ENCODE measurements around the gene C1orf56. TPM values are rescaled to one million over a fixed set of nuclear protein-coding genes. Genes with fewer than 3 reads are reported as not detected.

C1orf56 gene
- polyA plus RNA-seq, 2 of the 4 experiments (the other 2 are of a cell fraction) = 2.9 to 6.6 TPM

GRCh38 chr1:151070474-151071276 is 23.1 kb downstream of the C1orf56 start, which contains the start of gene GABPB2 (continued):
- TF ChIP-seq KDM1A (IDR thresholded peaks at IDR 0.05; ENCODE audit: low read depth) (0 out of 2 replicates have a peak, but pooled peaks have one; percentile 17), FOXS1 (CRISPR knock-in tag; IDR thresholded peaks at IDR 0.05) (peak; percentile 57; the same call in 1 of the 2 replicates), NR3C1 (IDR thresholded peaks at IDR 0.05) (no peak), ZC3H11A (IDR thresholded peaks at IDR 0.05) (no peak), HOXB13 (CRISPR knock-in tag; IDR thresholded peaks at IDR 0.05; ENCODE audit: low read depth) (peak; percentile 88), BHLHE40 (IDR thresholded peaks at IDR 0.05; ENCODE audit: low read depth, low read length) (no peak), JUN (IDR thresholded peaks at IDR 0.05) (peak; percentile 95), GATA3 (IDR thresholded peaks at IDR 0.05; ENCODE audit: borderline replicate concordance) (peak; percentile 45; the same call in 1 of the 2 replicates), MAX (IDR thresholded peaks at IDR 0.05) (peak; percentile 86), ZFP36 (IDR thresholded peaks at IDR 0.05; ENCODE audit: borderline replicate concordance, partially characterized antibody) (no peak), PHF8 (IDR thresholded peaks at IDR 0.05; ENCODE audit: borderline replicate concordance, low read depth) (peak; percentile 71), RFX5 (IDR thresholded peaks at IDR 0.05) (peak; percentile 61; the same call in 1 of the 2 replicates), MAZ (IDR thresholded peaks at IDR 0.05; ENCODE audit: borderline replicate concordance, low read depth, low read length) (no peak; the same call in 1 of the 2 replicates)
- TF ChIP-seq, protein P1, sequence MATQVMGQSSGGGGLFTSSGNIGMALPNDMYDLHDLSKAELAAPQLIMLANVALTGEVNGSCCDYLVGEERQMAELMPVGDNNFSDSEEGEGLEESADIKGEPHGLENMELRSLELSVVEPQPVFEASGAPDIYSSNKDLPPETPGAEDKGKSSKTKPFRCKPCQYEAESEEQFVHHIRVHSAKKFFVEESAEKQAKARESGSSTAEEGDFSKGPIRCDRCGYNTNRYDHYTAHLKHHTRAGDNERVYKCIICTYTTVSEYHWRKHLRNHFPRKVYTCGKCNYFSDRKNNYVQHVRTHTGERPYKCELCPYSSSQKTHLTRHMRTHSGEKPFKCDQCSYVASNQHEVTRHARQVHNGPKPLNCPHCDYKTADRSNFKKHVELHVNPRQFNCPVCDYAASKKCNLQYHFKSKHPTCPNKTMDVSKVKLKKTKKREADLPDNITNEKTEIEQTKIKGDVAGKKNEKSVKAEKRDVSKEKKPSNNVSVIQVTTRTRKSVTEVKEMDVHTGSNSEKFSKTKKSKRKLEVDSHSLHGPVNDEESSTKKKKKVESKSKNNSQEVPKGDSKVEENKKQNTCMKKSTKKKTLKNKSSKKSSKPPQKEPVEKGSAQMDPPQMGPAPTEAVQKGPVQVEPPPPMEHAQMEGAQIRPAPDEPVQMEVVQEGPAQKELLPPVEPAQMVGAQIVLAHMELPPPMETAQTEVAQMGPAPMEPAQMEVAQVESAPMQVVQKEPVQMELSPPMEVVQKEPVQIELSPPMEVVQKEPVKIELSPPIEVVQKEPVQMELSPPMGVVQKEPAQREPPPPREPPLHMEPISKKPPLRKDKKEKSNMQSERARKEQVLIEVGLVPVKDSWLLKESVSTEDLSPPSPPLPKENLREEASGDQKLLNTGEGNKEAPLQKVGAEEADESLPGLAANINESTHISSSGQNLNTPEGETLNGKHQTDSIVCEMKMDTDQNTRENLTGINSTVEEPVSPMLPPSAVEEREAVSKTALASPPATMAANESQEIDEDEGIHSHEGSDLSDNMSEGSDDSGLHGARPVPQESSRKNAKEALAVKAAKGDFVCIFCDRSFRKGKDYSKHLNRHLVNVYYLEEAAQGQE (IDR thresholded peaks at IDR 0.05) = peak; percentile 22; the same call in 1 of the 2 replicates
- TF ChIP-seq, protein P2, sequence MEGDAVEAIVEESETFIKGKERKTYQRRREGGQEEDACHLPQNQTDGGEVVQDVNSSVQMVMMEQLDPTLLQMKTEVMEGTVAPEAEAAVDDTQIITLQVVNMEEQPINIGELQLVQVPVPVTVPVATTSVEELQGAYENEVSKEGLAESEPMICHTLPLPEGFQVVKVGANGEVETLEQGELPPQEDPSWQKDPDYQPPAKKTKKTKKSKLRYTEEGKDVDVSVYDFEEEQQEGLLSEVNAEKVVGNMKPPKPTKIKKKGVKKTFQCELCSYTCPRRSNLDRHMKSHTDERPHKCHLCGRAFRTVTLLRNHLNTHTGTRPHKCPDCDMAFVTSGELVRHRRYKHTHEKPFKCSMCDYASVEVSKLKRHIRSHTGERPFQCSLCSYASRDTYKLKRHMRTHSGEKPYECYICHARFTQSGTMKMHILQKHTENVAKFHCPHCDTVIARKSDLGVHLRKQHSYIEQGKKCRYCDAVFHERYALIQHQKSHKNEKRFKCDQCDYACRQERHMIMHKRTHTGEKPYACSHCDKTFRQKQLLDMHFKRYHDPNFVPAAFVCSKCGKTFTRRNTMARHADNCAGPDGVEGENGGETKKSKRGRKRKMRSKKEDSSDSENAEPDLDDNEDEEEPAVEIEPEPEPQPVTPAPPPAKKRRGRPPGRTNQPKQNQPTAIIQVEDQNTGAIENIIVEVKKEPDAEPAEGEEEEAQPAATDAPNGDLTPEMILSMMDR (IDR thresholded peaks at IDR 0.05) = peak; percentile 89

- no peaks in the 10 kb centered on the region for H3K9me3 ChIP-seq
- DNase-seq (ENCODE audit: low read depth in 1 of 2, low spot score in 1 of 2) (no peak), FAIRE-seq (no peak), ATAC-seq (no peak)
- WGBS (ENCODE audit: missing lambda C conversion rate) = 77% methylated on average over 13 of the region's 13 CpGs
- no peak overlapping the region for H3K4me2 ChIP-seq
- no peak overlapping the region for H3K4me3 ChIP-seq
- peaks cover 15% of the 10 kb centered on the region for H3K4me1 ChIP-seq
- TF ChIP-seq RCOR1 (IDR thresholded peaks at IDR 0.05; ENCODE audit: low read depth, low read length) (no peak), HDAC2 (IDR thresholded peaks at IDR 0.05) (no peak), EP300 (IDR thresholded peaks at IDR 0.05) (no peak), MAFK (IDR thresholded peaks at IDR 0.05; ENCODE audit: partially characterized antibody) (no peak), RNF2 (IDR thresholded peaks at IDR 0.05; ENCODE audit: borderline replicate concordance, low read depth) (no peak), POLR2A (IDR thresholded peaks at IDR 0.05; ENCODE audit: low read length) (no peak), NFE2L2 (conservative IDR thresholded peaks at IDR 0.05; ENCODE audit: low read length) (no peak), ZSCAN20 (CRISPR knock-in tag; IDR thresholded peaks at IDR 0.05) (no peak), ELK1 (IDR thresholded peaks at IDR 0.05; ENCODE audit: low read depth, low read length) (no peak), CEBPB (IDR thresholded peaks at IDR 0.05) (no peak), KDM5A (IDR thresholded peaks at IDR 0.05) (no peak), CBX8 (IDR thresholded peaks at IDR 0.05) (no peak), RFX5 (IDR thresholded peaks at IDR 0.05) (no peak), ZNF302 (CRISPR knock-in tag; IDR thresholded peaks at IDR 0.05) (no peak), KDM1A (IDR thresholded peaks at IDR 0.05; ENCODE audit: low read depth) (no peak)
- TF ChIP-seq, protein P3, sequence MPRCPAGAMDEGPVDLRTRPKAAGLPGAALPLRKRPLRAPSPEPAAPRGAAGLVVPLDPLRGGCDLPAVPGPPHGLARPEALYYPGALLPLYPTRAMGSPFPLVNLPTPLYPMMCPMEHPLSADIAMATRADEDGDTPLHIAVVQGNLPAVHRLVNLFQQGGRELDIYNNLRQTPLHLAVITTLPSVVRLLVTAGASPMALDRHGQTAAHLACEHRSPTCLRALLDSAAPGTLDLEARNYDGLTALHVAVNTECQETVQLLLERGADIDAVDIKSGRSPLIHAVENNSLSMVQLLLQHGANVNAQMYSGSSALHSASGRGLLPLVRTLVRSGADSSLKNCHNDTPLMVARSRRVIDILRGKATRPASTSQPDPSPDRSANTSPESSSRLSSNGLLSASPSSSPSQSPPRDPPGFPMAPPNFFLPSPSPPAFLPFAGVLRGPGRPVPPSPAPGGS (IDR thresholded peaks at IDR 0.05) = no peak
- TF ChIP-seq, protein P4, sequence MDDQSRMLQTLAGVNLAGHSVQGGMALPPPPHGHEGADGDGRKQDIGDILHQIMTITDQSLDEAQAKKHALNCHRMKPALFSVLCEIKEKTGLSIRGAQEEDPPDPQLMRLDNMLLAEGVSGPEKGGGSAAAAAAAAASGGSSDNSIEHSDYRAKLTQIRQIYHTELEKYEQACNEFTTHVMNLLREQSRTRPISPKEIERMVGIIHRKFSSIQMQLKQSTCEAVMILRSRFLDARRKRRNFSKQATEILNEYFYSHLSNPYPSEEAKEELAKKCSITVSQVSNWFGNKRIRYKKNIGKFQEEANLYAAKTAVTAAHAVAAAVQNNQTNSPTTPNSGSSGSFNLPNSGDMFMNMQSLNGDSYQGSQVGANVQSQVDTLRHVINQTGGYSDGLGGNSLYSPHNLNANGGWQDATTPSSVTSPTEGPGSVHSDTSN (IDR thresholded peaks at IDR 0.05) = no peak
- ChIA-PET POLR2A (interaction anchor here (0.6 kb wide), 1 partner anchor 21 kb away, joined by 7 read pairs; no protein-coding TSS in a partner anchor), CTCF (interaction anchor here (0.6 to 8.8 kb wide), 14 partner anchors 10 to 96 kb away, joined by 3 to 86 read pairs (median 10); partner anchors contain the start of genes CDC42SE1, MINDY1, MLLT11 and TNFAIP8L2)
- peak overlapping the region in 1 of 2 experiments; percentile 38; a peak in 1 of 6 replicates for H3K27ac ChIP-seq
These were observed 24.7 kb downstream of the C1orf56 start for GRCh38 chr1:151072224-151072623.
